HCT116 (cell line): ENCODE measurements around the gene ITGB1BP1. TPM values are rescaled to one million over a fixed set of nuclear protein-coding genes. Genes with fewer than 3 reads are reported as not detected.
A peak's percentile ranks its signal among the peaks of the same experiment; 100 is the strongest.

ENCODE experiments used
- ATAC-seq: fragments of 200-7000 bp; cut with Tn5 transposase; 2 replicates; pipeline ENCODE4 v1.9.1; 2020; ENCODE audit warnings: mild to moderate bottlenecking, moderate library complexity
- BruUV-seq: library from RNA; stranded (reverse); fragments of 400-500 nt; replicated peaks from 2 replicates; lab custom pipeline; 2021; lab: Mats Ljungman, UMichigan
- CTCF ChIA-PET: fragments of 300-600 bp; sonication (Branson Sonifier 250); formaldehyde crosslinking; loops from one replicate; lab custom pipeline; 2021; ENCODE audit warnings: antibody characterized with exemption; lab: Charles Lee
- POLR2A ChIA-PET: fragments of 300-600, 350-600 bp; sonication (Branson Sonifier 250); formaldehyde crosslinking; loops from one replicate; lab custom pipeline; 2021; ENCODE audit warnings: antibody characterized with exemption; lab: Charles Lee
- RAD21 ChIA-PET, 2 experiments: fragments of 300-600 bp; sonication (Branson Sonifier 250); formaldehyde crosslinking; loops; one replicate each; lab custom pipeline; 2023; ENCODE audit warnings: low total read pairs in 2 of 2; ENCODE audit not compliant: uncharacterized antibody in 2 of 2, unreplicated experiment in 2 of 2, low non-redundant PET in 1 of 2; lab: Charles Lee
- DNase-seq: peaks from one replicate; pipeline ENCODE4 v3.0.0-alpha.2; 2010; ENCODE audit warnings: low read depth, low spot score
- H2AFZ ChIP-seq: fragments of 200-600 bp; shearing (Covaris generic), sonication (generic); 2 replicates; pipeline ENCODE4 v1.6.1; 2017; ENCODE audit warnings: low read depth, mixed run types, mixed read lengths, antibody characterized with exemption, low read length; ENCODE audit not compliant: poor library complexity, severe bottlenecking
- H3K27ac ChIP-seq: 2 replicates; pipeline ENCODE4 v1.5.1; 2012; ENCODE audit warnings: low read depth, low read length
- H3K27me3 ChIP-seq: fragments of 200-600 bp; sonication (generic); 2 replicates; pipeline ENCODE4 v1.6.1; 2016; ENCODE audit warnings: mixed run types, low read length, mixed read lengths; ENCODE audit not compliant: insufficient read depth
- H3K36me3 ChIP-seq, 2 experiments: fragments of 200-500 bp in 1 of 2; fragments of 200-600 bp in 1 of 2; sonication (Bioruptor generic) in 1 of 2; sonication (generic) in 1 of 2; 2 replicates each; pipeline versions ENCODE4 v1.5.1 to v1.6.1; 2014 to 2016; ENCODE audit warnings: low read length in 2 of 2, inconsistent platforms in 1 of 2, mixed read lengths in 1 of 2, mixed run types in 1 of 2; ENCODE audit not compliant: insufficient read depth in 2 of 2, control insufficient read depth in 1 of 2
- H3K4me1 ChIP-seq, 2 experiments: fragments of 200-600 bp in 1 of 2; sonication (generic) in 1 of 2; 2 replicates each; pipeline versions ENCODE4 v1.5.1 to v1.6.1; 2012 to 2017; ENCODE audit warnings: low read length in 2 of 2, inconsistent platforms in 1 of 2, mild to moderate bottlenecking in 1 of 2, mixed read lengths in 1 of 2, mixed run types in 1 of 2, moderate library complexity in 1 of 2; ENCODE audit not compliant: insufficient read depth in 2 of 2, control insufficient read depth in 1 of 2
- H3K4me2 ChIP-seq: fragments of 200-600 bp; sonication (generic); 2 replicates; pipeline ENCODE4 v1.6.1; 2017; ENCODE audit warnings: mixed run types, low read length, mixed read lengths
- H3K4me3 ChIP-seq, 2 experiments: fragments of 200-600 bp in 1 of 2; sonication (generic) in 1 of 2; replicated peaks in 1 of 2; 2 replicates each; pipeline ENCODE4 v1.5.1; 2011 to 2016; ENCODE audit warnings: low read length in 2 of 2, control low read depth in 1 of 2, low read depth in 1 of 2, mild to moderate bottlenecking in 1 of 2, mixed read lengths in 1 of 2, mixed run types in 1 of 2
- H3K79me2 ChIP-seq: fragments of 200-600 bp; sonication (generic); 2 replicates; pipeline ENCODE4 v1.6.1; 2017; ENCODE audit warnings: mild to moderate bottlenecking, mixed run types, low read length, moderate library complexity, mixed read lengths; ENCODE audit not compliant: insufficient read depth
- H3K9ac ChIP-seq: fragments of 200-600 bp; sonication (generic); 2 replicates; pipeline ENCODE4 v1.6.1; 2016; ENCODE audit warnings: low read length, mixed read lengths
- H3K9me2 ChIP-seq: fragments of 200-600 bp; sonication (generic), shearing (Covaris generic); 2 replicates; pipeline ENCODE4 v1.6.1; 2017; ENCODE audit warnings: mixed run types, mild to moderate bottlenecking, moderate library complexity; ENCODE audit not compliant: insufficient read depth
- H3K9me3 ChIP-seq, 2 experiments: fragments of 200-500 bp in 1 of 2; fragments of 200-600 bp in 1 of 2; sonication (Bioruptor generic) in 1 of 2; sonication (generic) in 1 of 2; 2 replicates each; pipeline ENCODE4 v1.6.1; 2014 to 2017; ENCODE audit warnings: low read length in 2 of 2, mixed read lengths in 2 of 2, inconsistent platforms in 1 of 2, low read depth in 1 of 2, mild to moderate bottlenecking in 1 of 2, mixed run types in 1 of 2, moderate library complexity in 1 of 2; ENCODE audit not compliant: control insufficient read depth in 1 of 2, insufficient read depth in 1 of 2
- H4K20me1 ChIP-seq: fragments of 200-600 bp; sonication (generic), shearing (Covaris generic); 2 replicates; pipeline ENCODE4 v1.6.1; 2017; ENCODE audit warnings: mixed run types, mild to moderate bottlenecking, moderate library complexity; ENCODE audit not compliant: insufficient read depth
- ATF3 ChIP-seq: IDR thresholded peaks from 2 replicates; pipeline ENCODE4 v1.6.1; 2012
- CBX3 ChIP-seq: IDR thresholded peaks from 2 replicates; pipeline ENCODE4 v1.6.1; 2012; ENCODE audit warnings: low read depth
- CEBPB ChIP-seq: IDR thresholded peaks from 2 replicates; pipeline ENCODE4 v1.6.1; 2012; ENCODE audit warnings: low read depth
- CTCF ChIP-seq, 3 experiments: fragments of 200-600 bp in 1 of 3; sonication (generic) in 1 of 3; IDR thresholded peaks in 2 of 3; conservative IDR thresholded peaks in 1 of 3; 2 replicates each; pipeline ENCODE4 v1.5.1; 2012 to 2017; ENCODE audit warnings: low read depth in 2 of 3, low read length in 2 of 3, antibody characterized with exemption in 1 of 3, borderline replicate concordance in 1 of 3, control low read depth in 1 of 3, mild to moderate bottlenecking in 1 of 3, mixed read lengths in 1 of 3, mixed run types in 1 of 3, moderate library complexity in 1 of 3; ENCODE audit not compliant: insufficient read depth in 1 of 3
- EGR1 ChIP-seq: IDR thresholded peaks from 2 replicates; pipeline ENCODE4 v1.6.1; 2012; ENCODE audit warnings: low read depth
- ELF1 ChIP-seq: IDR thresholded peaks from 2 replicates; pipeline ENCODE4 v1.6.1; 2012; ENCODE audit warnings: low read depth, borderline replicate concordance
- EZH2 ChIP-seq: fragments of 200-600 bp; sonication (generic); IDR thresholded peaks from 2 replicates; pipeline ENCODE4 v1.6.1; 2017; ENCODE audit warnings: antibody characterized with exemption, mixed run types
- EZH2phosphoT487 ChIP-seq: fragments of 200-600 bp; IDR thresholded peaks from 2 replicates; pipeline ENCODE4 v1.6.1; 2018; ENCODE audit warnings: antibody characterized with exemption, borderline replicate concordance
- FOSL1 ChIP-seq: IDR thresholded peaks from 2 replicates; pipeline ENCODE4 v1.6.1; 2012; ENCODE audit warnings: low read depth
- JUND ChIP-seq: IDR thresholded peaks from 2 replicates; pipeline ENCODE4 v1.6.1; 2012
- MAX ChIP-seq: IDR thresholded peaks from 2 replicates; pipeline ENCODE4 v1.6.1; 2012
- POLR2AphosphoS5 ChIP-seq: IDR thresholded peaks from 2 replicates; pipeline ENCODE4 v1.6.1; 2011; ENCODE audit warnings: mild to moderate bottlenecking, low read depth, low read length, moderate library complexity
- SP1 ChIP-seq: IDR thresholded peaks from 2 replicates; pipeline ENCODE4 v1.6.1; 2012; ENCODE audit warnings: low read depth
- SRF ChIP-seq: IDR thresholded peaks from 2 replicates; pipeline ENCODE4 v1.6.1; 2012; ENCODE audit warnings: low read depth
- TCF7L2 ChIP-seq: IDR thresholded peaks from 2 replicates; pipeline ENCODE4 v1.7.0; 2011; ENCODE audit warnings: borderline replicate concordance, inconsistent platforms; ENCODE audit not compliant: insufficient read depth, insufficient read length; ENCODE audit errors: extremely low read depth
- YY1 ChIP-seq: IDR thresholded peaks from 2 replicates; pipeline ENCODE4 v1.6.1; 2011; ENCODE audit warnings: low read length, low read depth, moderate library complexity, mild to moderate bottlenecking; ENCODE audit not compliant: insufficient replicate concordance; ENCODE audit errors: extremely low read depth
- ZBTB33 ChIP-seq: IDR thresholded peaks from 2 replicates; pipeline ENCODE4 v1.6.1; 2011; ENCODE audit warnings: mild to moderate bottlenecking, low read length, moderate library complexity; ENCODE audit not compliant: insufficient replicate concordance; ENCODE audit errors: extremely low read depth
- ZNF274 ChIP-seq: fragments of 200-500 bp; sonication (Bioruptor generic); IDR thresholded peaks from 2 replicates; pipeline ENCODE4 v1.6.1; 2014; ENCODE audit warnings: mild to moderate bottlenecking, low read depth, low read length, inconsistent platforms
- intact Hi-C: fragments of 100-400 bp; cut with micrococcal nuclease; formaldehyde crosslinking; loops from 2 replicates; pipeline ENCODE4 v1.10.0; 2022
- total RNA-seq: library from RNA; stranded (reverse); gene quantifications from one replicate; pipeline ENCODE4 v1.2.1, GENCODE V29; 2021; ENCODE audit not compliant: unreplicated experiment

Gene ITGB1BP1
- total RNA-seq, 1 experiment from 2014 or later, result 86.9 TPM

GRCh38 chr2:9382604-9383235 lies 40.6 kb downstream of the ITGB1BP1 start (continued):
- TF ChIP-seq ZBTB33 (no peak), JUND (no peak), FOSL1 (no peak), CEBPB (no peak), ATF3 (no peak), EZH2 (no peak), SRF (no peak), EZH2phosphoT487 (no peak)
- TF ChIP-seq, all 23 proteins: peak for 0

GRCh38 chr2:9380702-9381628 lies 42.4 kb downstream of the ITGB1BP1 start:
- no peaks in the 10 kb centered on the region for H3K27me3 ChIP-seq
- H3K9me2 ChIP-seq, result no peaks in the 10 kb centered on the region
- CTCF ChIA-PET, result interaction anchor here (1.3 to 2.1 kb wide), 2 partner anchors 10 to 243 kb away, joined by 3 to 6 read pairs; no protein-coding TSS in a partner anchor
- H2AFZ ChIP-seq, result no peak overlapping the region
- BruUV-seq, result no TSS peak
- H3K4me3 ChIP-seq, result peak overlapping the region in 1 of 2 experiments; percentile 28; a peak in 2 of 4 replicates
- peak; percentile 71 for DNase-seq
- H3K27ac ChIP-seq, result peak overlapping the region; percentile 73
- intact Hi-C loops, result no loop called here
- H3K4me1 ChIP-seq, result peaks cover 58 to 70% of the 10 kb centered on the region in 2 experiments
- H3K79me2 ChIP-seq, result no peaks in the 10 kb centered on the region
- H4K20me1 ChIP-seq, result no peaks in the 10 kb centered on the region
- RAD21 ChIA-PET, result no interaction called here
- peak; percentile 73 for ATAC-seq
- POLR2A ChIA-PET, result no interaction called here
- peak overlapping the region; percentile 50 for H3K9ac ChIP-seq
- no peaks in the 10 kb centered on the region for H3K36me3 ChIP-seq
- peak overlapping the region; percentile 74 for H3K4me2 ChIP-seq
- H3K9me3 ChIP-seq, result no peaks in the 10 kb centered on the region
- TF ChIP-seq ATF3 (no peak), FOSL1 (peak; percentile 79), ELF1 (no peak), EGR1 (no peak), CTCF (IDR thresholded peaks at IDR 0.05 in 2 of 3, conservative IDR thresholded peaks at IDR 0.05 in 1 of 3; ENCODE audit: borderline replicate concordance in 1 of 3, insufficient read depth in 1 of 3, low read depth in 2 of 3, low read length in 2 of 3) (no peak), TCF7L2 (no peak), SP1 (peak; percentile 55), EZH2phosphoT487 (no peak), POLR2AphosphoS5 (peak; percentile 18; the same call in 1 of the 2 replicates), MAX (peak; percentile 59), ZNF274 (no peak), CBX3 (0 out of 2 replicates have a peak, but pooled peaks have one; percentile 32), YY1 (peak; percentile 3)
